CD4-positive, CD25-positive, alpha-beta regulatory T cell (primary cell): ENCODE results near the gene FLT1. TPM values are rescaled to one million over a fixed set of nuclear protein-coding genes. Genes with fewer than 3 reads are reported as not detected.

Experiments used
- ATAC-seq, 2 donors: fragments of 150-1000 bp; cut with Tn5 transposase; one replicate each; pipeline ENCODE4 v1.10.0; 2021; ENCODE audit warnings: low read depth in 2 of 2, moderate number of reproducible peaks in 2 of 2, moderate library complexity in 1 of 2
- DNase-seq, 3 donors: peaks; one replicate each; pipeline versions ENCODE4 v3.0.0 to v3.0.0-alpha.2; 2012 to 2022; ENCODE audit warnings: mixed read lengths in 1 of 3
- H3K27ac ChIP-seq: one replicate; pipeline ENCODE4 v1.7.0; 2013; ENCODE audit warnings: mild to moderate bottlenecking, low read length; ENCODE audit not compliant: insufficient read depth, poor library complexity, severe bottlenecking
- H3K27me3 ChIP-seq: one replicate; pipeline ENCODE4 v1.7.0; 2013; ENCODE audit warnings: low read length; ENCODE audit not compliant: control insufficient read depth, insufficient read depth
- H3K36me3 ChIP-seq: one replicate; pipeline ENCODE4 v1.7.0; 2013; ENCODE audit warnings: mild to moderate bottlenecking, low read length, moderate library complexity; ENCODE audit not compliant: control insufficient read depth, insufficient read depth
- H3K4me1 ChIP-seq: 2 replicates; pipeline ENCODE4 v1.7.0; 2013; ENCODE audit warnings: mild to moderate bottlenecking, low read length; ENCODE audit not compliant: insufficient read depth, control insufficient read depth, poor library complexity, severe bottlenecking
- H3K4me3 ChIP-seq: one replicate; pipeline ENCODE4 v1.7.0; 2013; ENCODE audit warnings: low read depth, mild to moderate bottlenecking, low read length, moderate library complexity
- H3K9me3 ChIP-seq, 2 experiments: 1 replicate in 1 of 2; 2 replicates in 1 of 2; pipeline ENCODE4 v1.7.0; 2013; ENCODE audit warnings: low read length in 2 of 2, mild to moderate bottlenecking in 1 of 2, moderate library complexity in 1 of 2; ENCODE audit not compliant: control insufficient read depth in 2 of 2
- H3K27ac Mint-ChIP-seq, 3 donors: one replicate each; pipeline ENCODE4 v1.8.0; 2020 to 2022; ENCODE audit warnings: mild to moderate bottlenecking in 3 of 3, mixed read lengths in 3 of 3, moderate library complexity in 2 of 3
- H3K27me3 Mint-ChIP-seq: one replicate; pipeline ENCODE4 v1.8.0; 2022; ENCODE audit warnings: mild to moderate bottlenecking, mixed read lengths
- H3K36me3 Mint-ChIP-seq: one replicate; pipeline ENCODE4 v1.8.0; 2020; ENCODE audit warnings: mixed read lengths
- H3K4me1 Mint-ChIP-seq, 4 donors: one replicate each; pipeline ENCODE4 v1.8.0; 2020 to 2022; ENCODE audit warnings: mixed read lengths in 4 of 4, mild to moderate bottlenecking in 1 of 4
- H3K4me3 Mint-ChIP-seq, 4 donors: one replicate each; pipeline ENCODE4 v1.8.0; 2020 to 2022; ENCODE audit warnings: mild to moderate bottlenecking in 4 of 4, mixed read lengths in 4 of 4, moderate library complexity in 3 of 4
- H3K9me3 Mint-ChIP-seq, 7 donors: one replicate each; pipeline ENCODE4 v1.8.0; 2020 to 2022; ENCODE audit warnings: mixed read lengths in 7 of 7, mild to moderate bottlenecking in 3 of 7, moderate library complexity in 2 of 7
- polyA plus RNA-seq, 4 donors: library from polyadenylated mRNA; unstranded; fragments of 300-500 nt; fragmentation: Illumina TruSeq; gene quantifications; one replicate each; pipeline ENCODE4 v1.2.3, GENCODE V29; 2021
- total RNA-seq: library from RNA; stranded (reverse); gene quantifications from one replicate; pipeline ENCODE4 v1.2.3, GENCODE V29; 2022

Gene FLT1
- total and polyA plus RNA-seq, 5 donors from 2014 or later = 0.11 to 0.89 (median 0.28) TPM; not detected in 2

- Mint-ChIP-seq H3K4me3 (no peak overlapping the region), H3K27me3 (peaks cover 31% of the 10 kb centered on the region), H3K27ac (no peak overlapping the region), H3K9me3 (peaks cover 0 to 1% (median 0%) of the 10 kb centered on the region in 7 donors), H3K36me3 (no peaks in the 10 kb centered on the region), H3K4me1 (peaks cover 0 to 5% (median 1%) of the 10 kb centered on the region in 4 donors)
- no peaks in the 10 kb centered on the region for H3K27me3 ChIP-seq
- no peak overlapping the region for H3K27ac ChIP-seq
- H3K9me3 ChIP-seq = no peaks in the 10 kb centered on the region
- no peak for ATAC-seq
- H3K4me3 ChIP-seq = no peak overlapping the region
- no peaks in the 10 kb centered on the region for H3K4me1 ChIP-seq
- H3K36me3 ChIP-seq = no peaks in the 10 kb centered on the region
- DNase-seq = no peak
Observed at GRCh38 chr13:28346154-28346553, 148.8 kb downstream of the FLT1 start.

GRCh38 chr13:28344163-28344562 lies 150.8 kb downstream of the FLT1 start:
- DNase-seq = no peak
- peaks cover 0 to 5% (median 1%) of the 10 kb centered on the region in 4 donors for H3K4me1 Mint-ChIP-seq
- no peaks in the 10 kb centered on the region for H3K4me1 ChIP-seq
- no peaks in the 10 kb centered on the region for H3K27me3 ChIP-seq
- no peak overlapping the region for H3K27ac ChIP-seq
- peaks cover 32% of the 10 kb centered on the region for H3K27me3 Mint-ChIP-seq
- H3K9me3 Mint-ChIP-seq = peaks cover 0 to 1% (median 0%) of the 10 kb centered on the region in 7 donors
- no peak overlapping the region for H3K4me3 Mint-ChIP-seq
- ATAC-seq = no peak
- H3K9me3 ChIP-seq = no peaks in the 10 kb centered on the region
- H3K27ac Mint-ChIP-seq = no peak overlapping the region
- H3K36me3 ChIP-seq = no peaks in the 10 kb centered on the region
- H3K36me3 Mint-ChIP-seq = no peaks in the 10 kb centered on the region
- H3K4me3 ChIP-seq = no peak overlapping the region

GRCh38 chr13:28342251-28342650 lies 152.7 kb downstream of the FLT1 start:
- Histone ChIP-seq H3K4me3 (no peak overlapping the region), H3K9me3 (no peaks in the 10 kb centered on the region), H3K27me3 (peaks cover 1% of the 10 kb centered on the region), H3K27ac (no peak overlapping the region), H3K36me3 (no peaks in the 10 kb centered on the region), H3K4me1 (no peaks in the 10 kb centered on the region)
- H3K27ac Mint-ChIP-seq = no peak overlapping the region
- no peaks in the 10 kb centered on the region for H3K4me1 Mint-ChIP-seq
- H3K4me3 Mint-ChIP-seq = no peak overlapping the region
- DNase-seq (no peak), ATAC-seq (no peak)
- H3K27me3 Mint-ChIP-seq = peaks cover 32% of the 10 kb centered on the region
- no peaks in the 10 kb centered on the region for H3K36me3 Mint-ChIP-seq
- peaks cover 0 to 1% (median 0%) of the 10 kb centered on the region in 7 donors for H3K9me3 Mint-ChIP-seq

GRCh38 chr13:28340272-28340793 lies 154.6 kb downstream of the FLT1 start:
- ATAC-seq (no peak), DNase-seq (no peak)
- Mint-ChIP-seq H3K9me3 (peaks cover 0 to 1% (median 0%) of the 10 kb centered on the region in 7 donors), H3K4me3 (no peak overlapping the region), H3K4me1 (no peaks in the 10 kb centered on the region), H3K27me3 (peaks cover 24% of the 10 kb centered on the region), H3K36me3 (no peaks in the 10 kb centered on the region), H3K27ac (no peak overlapping the region)
- H3K9me3 ChIP-seq = no peaks in the 10 kb centered on the region
- no peak overlapping the region for H3K4me3 ChIP-seq
- H3K36me3 ChIP-seq = no peaks in the 10 kb centered on the region
- peaks cover 1% of the 10 kb centered on the region for H3K27me3 ChIP-seq
- no peak overlapping the region for H3K27ac ChIP-seq
- H3K4me1 ChIP-seq = no peaks in the 10 kb centered on the region

GRCh38 chr13:28339419-28339818 lies 155.5 kb downstream of the FLT1 start:
- DNase-seq = no peak
- Histone ChIP-seq H3K36me3 (no peaks in the 10 kb centered on the region), H3K9me3 (no peaks in the 10 kb centered on the region), H3K27me3 (peaks cover 1% of the 10 kb centered on the region), H3K4me3 (no peak overlapping the region), H3K27ac (no peak overlapping the region), H3K4me1 (no peaks in the 10 kb centered on the region)
- Mint-ChIP-seq H3K9me3 (peaks cover 0 to 1% (median 0%) of the 10 kb centered on the region in 7 donors), H3K27me3 (peaks cover 21% of the 10 kb centered on the region), H3K27ac (no peak overlapping the region), H3K4me1 (no peaks in the 10 kb centered on the region), H3K4me3 (no peak overlapping the region), H3K36me3 (no peaks in the 10 kb centered on the region)
- ATAC-seq = no peak

- no peaks in the 10 kb centered on the region for H3K36me3 Mint-ChIP-seq
- no peaks in the 10 kb centered on the region for H3K4me1 ChIP-seq
- ATAC-seq (no peak), DNase-seq (no peak)
- no peaks in the 10 kb centered on the region for H3K4me1 Mint-ChIP-seq
- H3K9me3 Mint-ChIP-seq = no peaks in the 10 kb centered on the region
- no peak overlapping the region for H3K4me3 Mint-ChIP-seq
- H3K27ac ChIP-seq = no peak overlapping the region
- H3K9me3 ChIP-seq = no peaks in the 10 kb centered on the region
- peaks cover 14% of the 10 kb centered on the region for H3K27me3 Mint-ChIP-seq
- no peak overlapping the region for H3K27ac Mint-ChIP-seq
- peaks cover 1% of the 10 kb centered on the region for H3K27me3 ChIP-seq
- H3K4me3 ChIP-seq = no peak overlapping the region
- no peaks in the 10 kb centered on the region for H3K36me3 ChIP-seq
Observed at GRCh38 chr13:28338742-28339141, 156.2 kb downstream of the FLT1 start.

GRCh38 chr13:28338006-28338574 lies 156.8 kb downstream of the FLT1 start:
- peaks cover 1% of the 10 kb centered on the region for H3K27me3 ChIP-seq
- no peaks in the 10 kb centered on the region for H3K9me3 Mint-ChIP-seq
- no peaks in the 10 kb centered on the region for H3K4me1 ChIP-seq
- H3K4me3 ChIP-seq = no peak overlapping the region
- H3K36me3 Mint-ChIP-seq = no peaks in the 10 kb centered on the region
- H3K27ac ChIP-seq = no peak overlapping the region
- no peaks in the 10 kb centered on the region for H3K36me3 ChIP-seq
- H3K4me1 Mint-ChIP-seq = no peaks in the 10 kb centered on the region
- ATAC-seq (no peak), DNase-seq (no peak)
- peaks cover 11% of the 10 kb centered on the region for H3K27me3 Mint-ChIP-seq
- no peaks in the 10 kb centered on the region for H3K9me3 ChIP-seq
- H3K4me3 Mint-ChIP-seq = no peak overlapping the region
- H3K27ac Mint-ChIP-seq = no peak overlapping the region
